Keratinocyte (primary cell): Measurements from ENCODE around the gene ANKRD24.

ENCODE experiments used
- CTCF ChIP-seq, 3 experiments: IDR thresholded peaks in 1 of 3; conservative IDR thresholded peaks in 1 of 3; optimal IDR thresholded peaks in 1 of 3; 2 replicates in 2 of 3; 3 replicates in 1 of 3; pipeline versions ENCODE3 to v1.5.1; 2011; ENCODE audit warnings: low read length in 3 of 3, mild to moderate bottlenecking in 3 of 3, moderate library complexity in 2 of 3, control low read depth in 1 of 3, inconsistent platforms in 1 of 3; ENCODE audit not compliant: insufficient read depth in 2 of 3; ENCODE audit errors: extremely low read depth in 1 of 3
- EZH2 ChIP-seq: IDR thresholded peaks from one replicate; pipeline ENCODE4 v1.6.1; 2012; ENCODE audit warnings: inconsistent platforms, mild to moderate bottlenecking, low read length, moderate library complexity

- TF ChIP-seq CTCF (optimal IDR thresholded peaks at IDR 0.05 in 1 of 3, IDR thresholded peaks at IDR 0.05 in 1 of 3, conservative IDR thresholded peaks at IDR 0.05 in 1 of 3; ENCODE audit: extremely low read depth in 1 of 3, insufficient read depth in 2 of 3, low read length in 3 of 3), result no peak
- no peak for TF ChIP-seq EZH2
These were observed 5.3 kb upstream of the ANKRD24 start for GRCh38 chr19:4177146-4177545.
